ENCODE results near the gene DUOX1. TPM values are rescaled to one million over a fixed set of nuclear protein-coding genes. Genes with fewer than 3 reads are reported as not detected.

DUOX1 gene
- total and polyA plus RNA-seq, 8 donors = 6.4 to 265 (median 8.4) TPM

- Histone ChIP-seq H3K9me3 (no peaks in the 10 kb centered on the region), H3K27me3 (no peaks in the 10 kb centered on the region), H3K27ac (peak overlapping the region in 1 of 2 donors; percentile 93), H3K4me3 (peak overlapping the region in 1 of 2 donors; percentile 74), H3K4me1 (peaks cover 0 to 27% of the 10 kb centered on the region in 2 donors), H3K36me3 (no peaks in the 10 kb centered on the region)
- no peak for DNase-seq
- TF ChIP-seq, protein P1, sequence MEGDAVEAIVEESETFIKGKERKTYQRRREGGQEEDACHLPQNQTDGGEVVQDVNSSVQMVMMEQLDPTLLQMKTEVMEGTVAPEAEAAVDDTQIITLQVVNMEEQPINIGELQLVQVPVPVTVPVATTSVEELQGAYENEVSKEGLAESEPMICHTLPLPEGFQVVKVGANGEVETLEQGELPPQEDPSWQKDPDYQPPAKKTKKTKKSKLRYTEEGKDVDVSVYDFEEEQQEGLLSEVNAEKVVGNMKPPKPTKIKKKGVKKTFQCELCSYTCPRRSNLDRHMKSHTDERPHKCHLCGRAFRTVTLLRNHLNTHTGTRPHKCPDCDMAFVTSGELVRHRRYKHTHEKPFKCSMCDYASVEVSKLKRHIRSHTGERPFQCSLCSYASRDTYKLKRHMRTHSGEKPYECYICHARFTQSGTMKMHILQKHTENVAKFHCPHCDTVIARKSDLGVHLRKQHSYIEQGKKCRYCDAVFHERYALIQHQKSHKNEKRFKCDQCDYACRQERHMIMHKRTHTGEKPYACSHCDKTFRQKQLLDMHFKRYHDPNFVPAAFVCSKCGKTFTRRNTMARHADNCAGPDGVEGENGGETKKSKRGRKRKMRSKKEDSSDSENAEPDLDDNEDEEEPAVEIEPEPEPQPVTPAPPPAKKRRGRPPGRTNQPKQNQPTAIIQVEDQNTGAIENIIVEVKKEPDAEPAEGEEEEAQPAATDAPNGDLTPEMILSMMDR (IDR thresholded peaks at IDR 0.05) = no peak
- ATAC-seq = no peak
- intact Hi-C loops (cut with DNase I) = no loop called here
These were observed 71.7 kb downstream of the DUOX1 start for GRCh38 chr15:45201557-45201859.

- H3K36me3 ChIP-seq = no peaks in the 10 kb centered on the region
- intact Hi-C loops (cut with DNase I) = no loop called here
- no peak for ATAC-seq
- no peak overlapping the region for H3K4me3 ChIP-seq
- no peaks in the 10 kb centered on the region for H3K27me3 ChIP-seq
- H3K4me1 ChIP-seq = peaks cover 0 to 27% of the 10 kb centered on the region in 2 donors
- TF ChIP-seq, protein P1 (IDR thresholded peaks at IDR 0.05) = no peak
- no peak for DNase-seq
- no peak overlapping the region for H3K27ac ChIP-seq
- H3K9me3 ChIP-seq = no peaks in the 10 kb centered on the region
These were observed 72.1 kb downstream of the DUOX1 start for GRCh38 chr15:45201869-45202268.

DNA sequence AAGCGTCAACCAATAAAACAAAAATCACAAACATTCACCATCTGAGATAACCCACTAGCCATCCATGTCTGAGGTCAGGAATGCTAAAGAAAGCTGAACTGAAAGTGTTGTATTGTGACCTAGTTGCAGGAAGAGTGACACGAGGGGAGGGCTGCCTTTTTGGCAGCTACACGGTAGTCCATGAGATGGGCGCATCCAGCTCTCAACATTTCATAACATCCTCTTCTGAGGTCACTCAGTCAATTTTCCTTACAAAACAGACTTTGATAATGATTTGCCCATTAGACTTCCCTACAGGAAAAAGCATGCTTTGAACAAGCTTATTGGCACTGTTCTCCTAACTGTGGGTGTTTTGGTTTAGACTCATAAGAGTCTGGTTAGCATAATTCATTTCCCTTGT, 73.4 kb downstream of the DUOX1 start:
- Histone ChIP-seq H3K4me3 (no peak overlapping the region), H3K27ac (no peak overlapping the region), H3K4me1 (peaks cover 0 to 23% of the 10 kb centered on the region in 2 donors), H3K36me3 (no peaks in the 10 kb centered on the region), H3K9me3 (no peaks in the 10 kb centered on the region), H3K27me3 (no peaks in the 10 kb centered on the region)
- intact Hi-C loops (cut with DNase I) = no loop called here
- ATAC-seq (no peak), DNase-seq (no peak)
- TF ChIP-seq, protein P1 (IDR thresholded peaks at IDR 0.05) = no peak

- peaks cover 0 to 15% of the 10 kb centered on the region in 2 donors for H3K4me1 ChIP-seq
- peak; percentile 38 for ATAC-seq
- H3K4me3 ChIP-seq = no peak overlapping the region
- peak in 1 of 4 donors; percentile 57 for DNase-seq
- intact Hi-C loops (cut with DNase I) = no loop called here
- TF ChIP-seq, protein P1 (IDR thresholded peaks at IDR 0.05) = peak; percentile 53 to 71
- no peaks in the 10 kb centered on the region for H3K36me3 ChIP-seq
- no peak overlapping the region for H3K27ac ChIP-seq
- no peaks in the 10 kb centered on the region for H3K9me3 ChIP-seq
- H3K27me3 ChIP-seq = no peaks in the 10 kb centered on the region
These were observed 75.4 kb downstream of the DUOX1 start for GRCh38 chr15:45205192-45205591.

- DNase-seq (no peak), ATAC-seq (no peak)
- H3K4me1 ChIP-seq = no peaks in the 10 kb centered on the region
- no peak overlapping the region for H3K4me3 ChIP-seq
- H3K36me3 ChIP-seq = no peaks in the 10 kb centered on the region
- intact Hi-C loops (cut with DNase I) = no loop called here
- H3K27ac ChIP-seq = no peak overlapping the region
- H3K27me3 ChIP-seq = no peaks in the 10 kb centered on the region
- TF ChIP-seq, protein P1 (IDR thresholded peaks at IDR 0.05) = no peak
- no peaks in the 10 kb centered on the region for H3K9me3 ChIP-seq
These were observed 82.7 kb downstream of the DUOX1 start for GRCh38 chr15:45212493-45212892.

Other genes with a start within 250 kb of the DUOX1 start
- gene TERB2, start 173.3 kb upstream of the DUOX1 start, total RNA-seq = not detected
- not detected for gene TERB2, start 173.3 kb upstream of the DUOX1 start, polyA plus RNA-seq (ENCODE audit: insufficient read length in 6 of 6)
- 10 to 100 TPM; 13.8 to 16.7 TPM for gene SORD, start 106.8 kb upstream of the DUOX1 start, total RNA-seq
- 10 to 100 TPM; 27.3 to 34.9 (median 31.6) TPM for gene SORD, start 106.8 kb upstream of the DUOX1 start, polyA plus RNA-seq (ENCODE audit: insufficient read length in 6 of 6)
- gene DUOX2, start 15.8 kb upstream of the DUOX1 start, total RNA-seq = 1 to 10 TPM; 2.0 to 2.7 TPM
- gene DUOX2, start 15.8 kb upstream of the DUOX1 start, polyA plus RNA-seq (ENCODE audit: insufficient read length in 6 of 6) = under 1 TPM; 0.29 to 0.64 (median 0.33) TPM
- not detected for gene DUOXA2, start 15.7 kb upstream of the DUOX1 start, total RNA-seq
- gene DUOXA2, start 15.7 kb upstream of the DUOX1 start, polyA plus RNA-seq (ENCODE audit: insufficient read length in 6 of 6) = under 1 TPM in 5 of 6 donors, not detected in 1; 0.11 to 0.25 (median 0.18) TPM
- 100 to 1,000 TPM in 1 of 2 donors, 10 to 100 TPM in 1; 96.7 to 135 TPM for gene DUOXA1, start 115 bp upstream of the DUOX1 start, total RNA-seq
- gene DUOXA1, start 115 bp upstream of the DUOX1 start, polyA plus RNA-seq (ENCODE audit: insufficient read length in 6 of 6) = 1 to 10 TPM in 4 of 6 donors, under 1 TPM in 2; 0.52 to 1.8 (median 1.0) TPM
- 1 to 10 TPM; 5.5 to 7.7 TPM for gene SHF, start 58.0 kb downstream of the DUOX1 start, total RNA-seq
- gene SHF, start 58.0 kb downstream of the DUOX1 start, polyA plus RNA-seq (ENCODE audit: insufficient read length in 6 of 6) = 10 to 100 TPM; 35.7 to 44.9 (median 39.8) TPM
- gene SLC28A2, start 122.2 kb downstream of the DUOX1 start, total RNA-seq = not detected
- under 1 TPM; 0.28 to 0.99 (median 0.41) TPM for gene SLC28A2, start 122.2 kb downstream of the DUOX1 start, polyA plus RNA-seq (ENCODE audit: insufficient read length in 6 of 6)
- gene GATM, start 248.6 kb downstream of the DUOX1 start, total RNA-seq = 1 to 10 TPM; 5.4 to 6.8 TPM
- gene GATM, start 248.6 kb downstream of the DUOX1 start, polyA plus RNA-seq (ENCODE audit: insufficient read length in 6 of 6) = 10 to 100 TPM; 15.4 to 26.3 (median 20.8) TPM

Measured in left lung (tissue), 10 donors.